GM20431 (cell line): Measurements from ENCODE around the gene ITGAD.

Experiments used
- in situ Hi-C: fragments of 300-500 bp; cut with MseI, MboI; formaldehyde crosslinking; loops from one replicate; pipeline ENCODE4 v1.15.0; 2020; ENCODE audit warnings: low sequenced_read_pairs; ENCODE audit not compliant: unreplicated experiment

Gene ITGAD

GRCh38 chr16:31428279-31428597 is 35.1 kb downstream of the ITGAD start, which contains the start of gene COX6A2:
Gene COX6A2 (minus strand): TSS chr16:31428360. CDS start chr16:31428325, 35 bp downstream.
- in situ Hi-C loops = loop anchor here (25.0 kb wide), 1 partner anchor 441 kb away; the partner anchor contains the start of gene HSD3B7

DNA sequence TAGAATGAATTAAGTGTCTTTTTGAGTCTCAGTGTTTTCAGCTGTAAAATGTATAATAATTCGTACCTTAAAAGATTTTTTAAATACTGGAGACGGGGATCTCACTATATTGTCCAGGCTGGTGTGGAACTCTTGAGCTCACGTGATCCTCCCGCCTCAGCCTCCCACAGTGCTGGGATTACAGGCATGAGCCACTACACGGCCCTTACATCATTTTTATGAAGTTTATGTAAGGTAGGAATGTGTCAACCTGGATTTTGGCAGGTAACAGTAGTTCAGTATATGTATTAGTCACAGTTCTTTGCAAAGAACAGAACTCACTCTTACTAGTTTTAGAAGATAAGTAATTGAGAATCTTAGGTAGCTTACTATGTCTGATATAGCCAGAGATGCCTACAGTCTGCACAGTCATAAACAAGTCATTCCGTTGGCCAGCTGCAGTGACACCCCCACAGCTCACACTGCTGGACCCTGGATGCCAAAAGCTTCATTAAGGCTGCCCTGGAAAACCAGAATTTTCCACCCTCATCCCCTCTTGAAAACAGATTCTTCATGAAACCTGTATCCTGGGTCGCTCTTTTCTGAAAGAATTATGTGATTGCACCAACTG is 35.6 kb downstream of the ITGAD start:
- in situ Hi-C loops = loop anchor here (25.0 kb wide), 1 partner anchor 441 kb away; the partner anchor contains the start of gene HSD3B7

- in situ Hi-C loops = loop anchor here (25.0 kb wide), 1 partner anchor 442 kb away; the partner anchor contains the start of gene HSD3B7
These were observed 36.2 kb downstream of the ITGAD start for GRCh38 chr16:31429314-31429713.

DNA sequence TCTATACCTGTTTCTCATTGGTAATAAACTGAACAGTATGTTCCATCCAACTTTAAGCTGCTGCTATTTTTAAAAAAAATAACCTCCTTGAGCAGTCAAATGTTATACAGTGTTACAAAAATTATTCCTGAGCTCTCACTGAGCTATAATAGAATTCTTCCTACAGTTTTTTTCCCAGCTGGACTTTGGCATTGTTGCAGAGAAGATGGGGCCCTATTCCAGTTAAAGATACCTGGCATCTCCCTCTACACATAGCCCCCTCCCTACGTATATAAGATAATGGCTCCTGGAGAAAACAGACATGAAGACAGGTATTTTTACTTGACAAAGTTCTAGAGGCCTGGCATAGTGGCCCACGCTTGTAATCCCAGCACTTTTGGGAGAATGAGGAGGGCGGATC is 36.7 kb downstream of the ITGAD start:
- in situ Hi-C loops = loop anchor here (25.0 kb wide), 1 partner anchor 442 kb away; the partner anchor contains the start of gene HSD3B7

DNA sequence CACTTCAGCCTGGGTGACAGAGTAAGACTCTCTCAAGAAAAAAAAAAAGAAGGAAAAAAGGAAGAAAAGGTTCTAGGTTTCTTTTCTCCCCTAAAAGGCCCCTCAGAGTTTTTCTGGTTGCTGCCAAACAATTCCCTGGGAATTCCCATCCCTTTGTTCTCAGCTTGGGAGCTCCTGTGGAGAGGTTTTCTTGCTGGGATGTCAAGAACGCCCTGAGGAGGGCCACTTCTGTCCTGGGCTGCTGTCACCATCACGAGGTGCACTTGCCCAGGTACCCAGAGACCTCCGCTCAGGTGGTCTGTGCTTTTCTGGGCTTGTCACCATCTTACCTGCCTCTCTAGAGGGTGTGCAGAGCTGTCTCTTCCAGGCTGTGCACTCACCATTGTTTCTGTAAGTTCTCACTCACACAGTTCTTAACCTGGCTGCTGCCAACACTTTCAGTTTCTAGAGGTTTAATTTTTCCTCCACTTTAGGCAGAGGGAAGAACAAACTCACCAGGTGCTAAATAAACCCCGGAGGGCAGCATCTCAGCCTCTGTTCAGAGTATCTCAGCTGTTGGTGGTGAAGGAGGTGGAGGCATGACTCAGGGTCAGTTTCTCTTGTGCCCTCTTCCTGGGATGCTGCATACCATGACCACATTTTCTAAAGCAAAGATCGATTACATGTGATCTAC is 37.4 kb downstream of the ITGAD start:
- in situ Hi-C loops = loop anchor here (25.0 kb wide), 1 partner anchor 443 kb away; the partner anchor contains the start of gene HSD3B7

GRCh38 chr16:31435341-31436220 is 42.4 kb downstream of the ITGAD start:
- in situ Hi-C loops = loop anchor here (25.0 kb wide), 1 partner anchor 448 kb away; the partner anchor contains the start of gene HSD3B7

GRCh38 chr16:31436221-31437045 is 43.3 kb downstream of the ITGAD start:
- in situ Hi-C loops = loop anchor here (25.0 kb wide), 1 partner anchor 449 kb away; the partner anchor contains the start of gene HSD3B7

DNA sequence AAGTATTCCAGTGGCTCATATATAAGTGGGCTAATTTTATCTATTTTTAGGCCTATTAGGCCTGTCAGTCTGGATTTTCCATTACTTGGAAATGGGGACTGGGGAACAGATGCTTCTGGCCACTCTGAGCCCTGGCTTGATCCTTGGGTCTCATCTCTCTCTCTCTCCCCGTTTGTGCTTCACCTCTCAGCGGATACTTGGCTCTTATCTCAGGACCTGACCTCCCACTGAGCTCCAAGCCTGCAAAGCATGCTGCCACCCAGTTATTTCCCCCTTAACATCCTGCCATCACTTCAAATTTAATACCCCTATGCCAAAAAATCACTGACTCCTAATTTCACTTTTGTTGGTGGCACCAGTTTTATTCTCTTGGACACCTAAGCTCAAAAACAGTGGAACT is 45.3 kb downstream of the ITGAD start:
- in situ Hi-C loops = loop anchor here (25.0 kb wide), 1 partner anchor 451 kb away; the partner anchor contains the start of gene HSD3B7

DNA sequence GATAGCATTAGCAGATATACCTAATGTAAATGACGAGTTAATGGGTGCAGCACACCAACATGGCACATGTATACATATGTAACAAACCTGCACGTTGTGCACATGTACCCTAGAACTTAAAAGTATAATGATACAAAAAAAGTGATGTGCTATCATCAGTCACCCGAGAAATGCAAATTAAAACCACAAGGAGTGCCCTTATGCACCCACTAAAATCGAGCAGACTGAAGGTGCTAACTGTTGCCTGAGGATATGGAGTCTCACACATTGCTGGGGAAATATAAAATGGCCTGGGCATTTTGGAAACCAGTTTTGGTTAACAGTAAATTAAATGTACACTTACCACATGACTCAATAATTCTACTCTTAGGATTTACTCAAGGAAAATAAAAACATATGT is 45.9 kb downstream of the ITGAD start:
- in situ Hi-C loops = loop anchor here (25.0 kb wide), 1 partner anchor 452 kb away; the partner anchor contains the start of gene HSD3B7

DNA sequence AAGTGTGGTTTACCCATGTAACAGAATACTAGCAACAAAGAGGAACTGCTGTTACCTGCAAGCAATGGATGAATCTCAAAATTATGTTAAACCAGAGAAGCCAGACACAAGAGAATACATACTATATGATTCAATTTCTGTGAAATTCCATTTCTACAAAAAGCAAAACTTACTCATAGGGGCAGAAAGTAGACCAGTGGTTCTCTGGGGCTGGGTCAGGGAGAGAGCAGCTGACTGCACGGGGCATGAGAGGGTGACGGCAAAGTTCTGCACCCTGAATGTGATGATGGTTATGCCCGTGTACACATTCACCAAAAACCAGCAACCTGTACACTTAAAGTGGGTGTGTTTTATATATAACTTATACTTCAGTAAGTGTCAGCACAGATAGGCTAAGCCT is 46.4 kb downstream of the ITGAD start:
- in situ Hi-C loops = loop anchor here (25.0 kb wide), 1 partner anchor 452 kb away; the partner anchor contains the start of gene HSD3B7

GRCh38 chr16:31440516-31441184 is 47.5 kb downstream of the ITGAD start:
- in situ Hi-C loops = loop anchor here (25.0 kb wide), 1 partner anchor 453 kb away; the partner anchor contains the start of gene HSD3B7

DNA sequence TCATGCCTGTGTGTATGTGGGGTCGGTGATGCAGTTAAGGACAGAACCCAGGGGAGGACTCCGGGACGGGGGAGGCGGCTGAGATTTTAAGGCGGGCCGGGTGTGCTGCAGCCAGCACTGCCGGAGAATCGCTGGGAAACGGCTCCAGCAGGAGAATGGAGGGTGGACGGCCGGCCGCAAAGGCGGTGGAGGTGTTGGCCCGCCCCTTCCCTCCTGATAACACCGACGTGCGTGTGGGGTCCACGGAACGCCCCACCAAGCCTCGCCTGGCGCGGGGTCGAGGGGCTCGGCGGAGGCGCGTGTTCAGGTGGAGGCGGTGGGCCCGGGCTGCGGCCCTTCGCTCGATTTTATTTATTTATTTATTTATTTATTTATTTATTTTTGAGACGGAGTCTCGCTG is 48.8 kb downstream of the ITGAD start:
- in situ Hi-C loops = loop anchor here (25.0 kb wide), 1 partner anchor 455 kb away; the partner anchor contains the start of gene HSD3B7

GRCh38 chr16:31445931-31446330 is 52.8 kb downstream of the ITGAD start:
- in situ Hi-C loops = loop anchor here (25.0 kb wide), 1 partner anchor 459 kb away; the partner anchor contains the start of gene HSD3B7

GRCh38 chr16:31451201-31451600 is 58.1 kb downstream of the ITGAD start:
- in situ Hi-C loops = no loop called here

DNA sequence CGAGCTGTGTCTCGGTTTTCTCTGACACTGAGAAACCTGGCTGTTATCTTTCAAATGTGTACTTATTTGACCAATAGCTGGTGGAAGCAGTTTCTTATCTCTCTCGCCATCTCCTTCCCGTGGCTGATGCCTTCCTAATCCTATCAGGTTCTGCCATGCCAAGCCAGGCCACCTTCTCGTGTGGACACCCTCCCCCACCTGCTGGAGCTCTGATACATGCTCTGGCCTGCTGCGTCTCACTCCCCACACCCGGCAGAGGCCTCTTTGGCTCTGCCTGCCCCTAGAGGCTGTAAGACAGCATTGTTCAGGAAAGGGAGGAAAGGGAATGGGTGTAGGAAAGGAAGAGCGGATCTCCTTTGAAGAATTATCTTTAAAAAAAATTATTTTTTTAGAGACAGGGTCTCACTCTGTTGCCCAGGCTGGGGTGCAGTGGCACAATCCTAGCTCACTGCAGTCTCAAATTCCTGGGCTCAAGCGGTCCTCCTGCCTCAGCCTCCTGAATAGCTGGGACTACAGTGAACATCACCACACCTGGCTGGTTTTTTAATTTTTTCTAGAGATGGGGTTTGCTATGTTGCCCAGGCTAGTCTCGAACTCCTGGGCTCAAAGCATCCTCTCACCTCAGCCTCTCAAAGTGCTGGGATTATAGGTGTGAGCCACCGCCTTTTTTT is 58.7 kb downstream of the ITGAD start:
- in situ Hi-C loops = no loop called here

- in situ Hi-C loops = no loop called here
These were observed 59.5 kb downstream of the ITGAD start for GRCh38 chr16:31452631-31453106.

GRCh38 chr16:31453255-31454204 is 60.4 kb downstream of the ITGAD start:
- in situ Hi-C loops = no loop called here
